H1 (cell line): ENCODE measurements around the gene CAVIN4. TPM values are rescaled to one million over a fixed set of nuclear protein-coding genes. Genes with fewer than 3 reads are reported as not detected.

ENCODE experiments used
- CTCF ChIA-PET: fragments of 300-600 bp; sonication (Branson Sonifier 250); formaldehyde crosslinking; loops from one replicate; lab custom pipeline; 2021; ENCODE audit not compliant: partially characterized antibody; lab: Charles Lee
- POLR2A ChIA-PET: fragments of 300-600 bp; sonication (Branson Sonifier 250); formaldehyde crosslinking; loops from one replicate; lab custom pipeline; 2021; ENCODE audit warnings: inconsistent platforms; ENCODE audit not compliant: partially characterized antibody; lab: Charles Lee
- DNase-seq, 2 experiments: peaks; one replicate each; pipeline versions ENCODE4 v3.0.0 to v3.0.0-alpha.2; 2010 to 2022; ENCODE audit warnings: low spot score in 2 of 2, low read depth in 1 of 2, mixed read lengths in 1 of 2
- FAIRE-seq: peaks from 2 replicates; lab custom pipeline; 2011; peaks lifted over from hg19 to GRCh38; lab: Jason Lieb, UNC
- H2AFZ ChIP-seq: 2 replicates; pipeline ENCODE4 v1.8.1; 2012; ENCODE audit warnings: low read length, inconsistent platforms
- H2AK5ac ChIP-seq: 2 replicates; pipeline ENCODE4 v1.6.1; 2013; ENCODE audit warnings: low read depth, low read length
- H2BK120ac ChIP-seq: replicated peaks from 2 replicates; pipeline ENCODE3; 2013; ENCODE audit warnings: low read depth, low read length, inconsistent platforms
- H2BK12ac ChIP-seq: 2 replicates; pipeline ENCODE4 v1.6.1; 2013; ENCODE audit warnings: low read depth, low read length
- H2BK15ac ChIP-seq: 2 replicates; pipeline ENCODE4 v1.6.1; 2013; ENCODE audit warnings: low read length
- H2BK20ac ChIP-seq: 2 replicates; pipeline ENCODE4 v1.6.1; 2013; ENCODE audit warnings: low read length
- H2BK5ac ChIP-seq: 2 replicates; pipeline ENCODE4 v1.6.1; 2013; ENCODE audit warnings: low read depth, low read length
- H3K14ac ChIP-seq: 2 replicates; pipeline ENCODE4 v1.6.1; 2013; ENCODE audit warnings: inconsistent platforms; ENCODE audit not compliant: insufficient read length
- H3K18ac ChIP-seq: 2 replicates; pipeline ENCODE4 v1.6.1; 2013; ENCODE audit warnings: low read length; ENCODE audit errors: extremely low read depth
- H3K23ac ChIP-seq: 2 replicates; pipeline ENCODE4 v1.6.1; 2013; ENCODE audit warnings: inconsistent platforms; ENCODE audit not compliant: insufficient read length
- H3K23me2 ChIP-seq: 2 replicates; pipeline ENCODE4 v1.6.1; 2013; ENCODE audit warnings: low read depth, low read length
- H3K27ac ChIP-seq: 2 replicates; pipeline ENCODE4 v1.6.1; 2011; ENCODE audit warnings: low read depth, low read length, inconsistent platforms
- H3K27me3 ChIP-seq, 4 experiments: replicated peaks in 1 of 4; 1 replicate in 1 of 4; 2 replicates in 3 of 4; pipeline versions ENCODE4 v1.6.1 to v1.8.1; 2011 to 2013; ENCODE audit warnings: low read length in 3 of 4, mild to moderate bottlenecking in 3 of 4, inconsistent platforms in 2 of 4, mixed read lengths in 2 of 4, moderate library complexity in 1 of 4; ENCODE audit not compliant: control insufficient read depth in 3 of 4, insufficient read depth in 3 of 4; ENCODE audit errors: extremely low read depth in 1 of 4
- H3K36me3 ChIP-seq, 4 experiments: 2 replicates each; pipeline versions ENCODE4 v1.6.1 to v1.8.1; 2011 to 2013; ENCODE audit warnings: mild to moderate bottlenecking in 4 of 4, low read length in 3 of 4, moderate library complexity in 2 of 4, control low read depth in 1 of 4, inconsistent platforms in 1 of 4; ENCODE audit not compliant: insufficient read depth in 4 of 4, control insufficient read depth in 2 of 4
- H3K4ac ChIP-seq: replicated peaks from 2 replicates; pipeline ENCODE3; 2013; ENCODE audit warnings: low read length, low read depth, mixed read lengths, inconsistent platforms; ENCODE audit not compliant: insufficient read length
- H3K4me1 ChIP-seq, 4 experiments: replicated peaks in 1 of 4; 1 replicate in 1 of 4; 2 replicates in 3 of 4; pipeline versions ENCODE4 v1.6.1 to v1.8.1; 2011 to 2013; ENCODE audit warnings: low read length in 3 of 4, inconsistent platforms in 2 of 4, mixed read lengths in 1 of 4; ENCODE audit not compliant: insufficient read depth in 4 of 4, control insufficient read depth in 3 of 4
- H3K4me2 ChIP-seq, 2 experiments: 2 replicates each; pipeline versions ENCODE4 v1.6.1 to v1.8.1; 2011 to 2013; ENCODE audit warnings: low read depth in 2 of 2, low read length in 2 of 2, control low read depth in 1 of 2, inconsistent platforms in 1 of 2, mild to moderate bottlenecking in 1 of 2; ENCODE audit not compliant: insufficient read depth in 1 of 2
- H3K4me3 ChIP-seq, 4 experiments: fragments of 200-600, 300-600 bp in 1 of 4; sonication (generic), shearing (Covaris generic), sonication (Bioruptor Twin) in 1 of 4; 2 replicates each; pipeline versions ENCODE4 v1.5.1 to v1.8.1; 2011 to 2016; ENCODE audit warnings: low read length in 4 of 4, low read depth in 3 of 4, control low read depth in 2 of 4, inconsistent platforms in 2 of 4, mild to moderate bottlenecking in 2 of 4, mixed read lengths in 1 of 4, moderate library complexity in 1 of 4; ENCODE audit not compliant: insufficient read depth in 2 of 4; ENCODE audit errors: extremely low read depth in 1 of 4
- H3K56ac ChIP-seq: replicated peaks from 2 replicates; pipeline ENCODE3; 2013; ENCODE audit warnings: low read depth, mild to moderate bottlenecking, mixed read lengths, low read length, inconsistent platforms; ENCODE audit not compliant: insufficient read length
- H3K79me1 ChIP-seq: 2 replicates; pipeline ENCODE4 v1.6.1; 2013; ENCODE audit warnings: low read depth, low read length, control low read depth
- H3K79me2 ChIP-seq, 2 experiments: 2 replicates each; pipeline versions ENCODE4 v1.6.1 to v1.8.1; 2012 to 2013; ENCODE audit warnings: low read length in 2 of 2, mild to moderate bottlenecking in 2 of 2, inconsistent platforms in 1 of 2; ENCODE audit not compliant: insufficient read depth in 2 of 2, control insufficient read depth in 1 of 2
- H3K9ac ChIP-seq, 4 experiments: replicated peaks in 1 of 4; 1 replicate in 1 of 4; 2 replicates in 3 of 4; pipeline versions ENCODE4 v1.6.1 to v1.8.1; 2011 to 2013; ENCODE audit warnings: low read depth in 3 of 4, low read length in 3 of 4, control low read depth in 2 of 4, mild to moderate bottlenecking in 2 of 4, moderate library complexity in 2 of 4, inconsistent platforms in 1 of 4; ENCODE audit errors: extremely low read depth in 1 of 4
- H3K9me3 ChIP-seq, 2 experiments: 2 replicates each; pipeline versions ENCODE4 v1.6.1 to v1.8.1; 2012 to 2013; ENCODE audit warnings: mild to moderate bottlenecking in 2 of 2, moderate library complexity in 2 of 2, control low read depth in 1 of 2, inconsistent platforms in 1 of 2, low read depth in 1 of 2, low read length in 1 of 2, mixed read lengths in 1 of 2; ENCODE audit not compliant: insufficient read depth in 2 of 2
- H4K20me1 ChIP-seq, 2 experiments: replicated peaks in 1 of 2; 2 replicates each; pipeline versions ENCODE3 to v1.8.1; 2011 to 2013; ENCODE audit warnings: inconsistent platforms in 2 of 2, low read length in 2 of 2, mild to moderate bottlenecking in 1 of 2; ENCODE audit not compliant: insufficient read depth in 2 of 2, control insufficient read depth in 1 of 2
- H4K5ac ChIP-seq: 2 replicates; pipeline ENCODE4 v1.6.1; 2013; ENCODE audit warnings: low read length, low read depth, mixed read lengths, inconsistent platforms; ENCODE audit not compliant: insufficient read length
- H4K8ac ChIP-seq: 2 replicates; pipeline ENCODE4 v1.8.0; 2013; ENCODE audit warnings: mild to moderate bottlenecking, moderate library complexity, low read length, inconsistent platforms; ENCODE audit not compliant: insufficient read depth; ENCODE audit errors: extremely low read depth
- H4K91ac ChIP-seq: replicated peaks from 2 replicates; pipeline ENCODE3; 2013; ENCODE audit warnings: low read length, mixed read lengths, inconsistent platforms; ENCODE audit not compliant: insufficient read length
- BACH1 ChIP-seq: IDR thresholded peaks from 2 replicates; pipeline ENCODE4 v1.6.1; 2012; ENCODE audit warnings: low read length, improper control_type of control experiment
- CHD1 ChIP-seq: IDR thresholded peaks from 2 replicates; pipeline ENCODE4 v1.6.1; 2012; ENCODE audit warnings: low read depth, low read length, improper control_type of control experiment
- EGR1 ChIP-seq: IDR thresholded peaks from 2 replicates; pipeline ENCODE4 v1.6.1; 2011; ENCODE audit warnings: low read depth, low read length, borderline replicate concordance
- JUN ChIP-seq: IDR thresholded peaks from 2 replicates; pipeline ENCODE4 v1.6.1; 2011; ENCODE audit warnings: low read depth, mild to moderate bottlenecking, improper control_type of control experiment, low read length
- POU5F1 ChIP-seq: IDR thresholded peaks from 2 replicates; pipeline ENCODE4 v1.6.1; 2011; ENCODE audit warnings: low read depth, mild to moderate bottlenecking, low read length, moderate library complexity
- RXRA ChIP-seq: IDR thresholded peaks from 2 replicates; pipeline ENCODE4 v1.6.1; 2011; ENCODE audit warnings: low read depth, mild to moderate bottlenecking, low read length, moderate library complexity; ENCODE audit not compliant: insufficient read depth
- SP1 ChIP-seq: IDR thresholded peaks from 2 replicates; pipeline ENCODE4 v1.6.1; 2011; ENCODE audit warnings: low read depth, low read length
- ZNF274 ChIP-seq: IDR thresholded peaks from 2 replicates; pipeline ENCODE4 v1.7.0; 2012; ENCODE audit warnings: low read length, borderline replicate concordance; ENCODE audit errors: extremely low read depth
- whole genome bisulfite sequencing, 2 experiments: shearing (Covaris generic) in 1 of 2; methylation state at CpG; one replicate each; pipeline versions ENCODE4 v1.1.6 to v1.1.7; 2013 to 2015; ENCODE audit warnings: low lambda C conversion rate in 2 of 2, mixed read lengths in 2 of 2, inconsistent platforms in 1 of 2, low coverage in 1 of 2, missing lambda C conversion rate in 1 of 2; ENCODE audit not compliant: insufficient replicate concordance in 2 of 2, insufficient coverage in 1 of 2, insufficient read length in 1 of 2; ENCODE audit errors: extremely low coverage in 1 of 2, missing lambda C conversion rate in 1 of 2; 5-methylcytosine and 5-hydroxymethylcytosine counted together
- polyA plus RNA-seq, 7 experiments: library from polyadenylated mRNA; depleted of rRNA in 3 of 7; stranded (reverse) in 5 of 7; unstranded in 2 of 7; fragments of >200 nt in 5 of 7; fragments of 200-250 nt in 2 of 7; gene quantifications; 1 replicate in 5 of 7; 2 replicates in 1 of 7; 4 replicates in 1 of 7; pipeline versions ENCODE4 v1.2.1 to v1.2.3, GENCODE V29; 2011 to 2013; ENCODE audit warnings: missing spikeins in 2 of 7, mixed read lengths in 2 of 7
- total RNA-seq: library from RNA; stranded (reverse); fragmentation: NEBNext Ultra II Directional; extraction: Animal tissue kit (Norgen Biotek cat#: 25700); gene quantifications from 2 replicates; pipeline ENCODE4 v1.2.1, GENCODE V29; 2021
- TF ChIP-seq, protein P1 (sequence below): IDR thresholded peaks from 2 replicates; pipeline ENCODE4 v1.6.1; 2012; ENCODE audit warnings: inconsistent platforms

The CAVIN4 gene
- total and polyA plus RNA-seq, 2 of the 8 experiments (the other 6 are each of a cell fraction or from before 2014, with no cell fraction given), result 2.3 to 9.1 TPM

DNA sequence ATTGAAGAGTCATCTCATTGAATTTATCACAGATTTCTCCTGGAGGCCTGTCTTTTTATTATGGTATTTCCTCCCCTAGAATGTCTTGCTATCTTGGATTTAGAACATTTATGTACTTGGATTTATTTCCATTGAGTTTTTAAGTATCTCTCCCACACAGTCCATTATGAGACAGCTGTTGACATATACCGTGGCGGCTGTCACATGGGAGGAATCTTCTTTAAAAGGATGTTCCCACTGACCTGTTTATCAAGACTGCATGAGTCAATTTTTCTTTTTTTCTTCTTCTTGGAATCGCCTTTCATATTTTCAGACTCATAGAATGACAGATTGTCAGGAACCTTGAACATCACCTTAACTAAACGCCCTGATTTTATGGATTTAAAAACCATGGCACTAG, 2.9 kb upstream of the CAVIN4 start:
- FAIRE-seq, result no peak
- H3K23me2 ChIP-seq, result no peaks in the 10 kb centered on the region
- H4K8ac ChIP-seq, result no peak overlapping the region
- H2BK12ac ChIP-seq, result no peak overlapping the region
- 84% methylated on average over 4 of the region's 4 CpGs; no CpG with 5 or more reads in 1 of the 2 experiments for WGBS, 2 experiments
- H3K36me3 ChIP-seq, result peaks cover 0 to 64% (median 22%) of the 10 kb centered on the region in 4 experiments; a peak in 6 of 8 replicates
- ChIA-PET CTCF (no interaction called here), POLR2A (interaction anchor here (0.9 kb wide), 1 partner anchor 8 kb away, joined by 3 read pairs; no protein-coding TSS in a partner anchor)
- no peak overlapping the region for H2BK5ac ChIP-seq
- no peak overlapping the region for H2BK15ac ChIP-seq
- H4K20me1 ChIP-seq, result peaks cover 1 to 2% of the 10 kb centered on the region in 2 experiments
- no peak overlapping the region for H3K4ac ChIP-seq
- H3K4me2 ChIP-seq, result no peak overlapping the region
- no peak overlapping the region for H3K56ac ChIP-seq
- H4K91ac ChIP-seq, result no peak overlapping the region
- no peak overlapping the region for H3K27ac ChIP-seq
- TF ChIP-seq POU5F1 (no peak), RXRA (no peak), CHD1 (no peak), ZNF274 (no peak), EGR1 (no peak), BACH1 (no peak), SP1 (no peak), JUN (no peak)
- TF ChIP-seq, protein P1, sequence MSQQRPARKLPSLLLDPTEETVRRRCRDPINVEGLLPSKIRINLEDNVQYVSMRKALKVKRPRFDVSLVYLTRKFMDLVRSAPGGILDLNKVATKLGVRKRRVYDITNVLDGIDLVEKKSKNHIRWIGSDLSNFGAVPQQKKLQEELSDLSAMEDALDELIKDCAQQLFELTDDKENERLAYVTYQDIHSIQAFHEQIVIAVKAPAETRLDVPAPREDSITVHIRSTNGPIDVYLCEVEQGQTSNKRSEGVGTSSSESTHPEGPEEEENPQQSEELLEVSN, result no peak
- H3K79me1 ChIP-seq, result no peaks in the 10 kb centered on the region
- H2BK120ac ChIP-seq, result no peak overlapping the region
- H3K18ac ChIP-seq, result no peak overlapping the region
- no peak for DNase-seq
- H3K9me3 ChIP-seq, result no peaks in the 10 kb centered on the region
- H3K79me2 ChIP-seq, result no peaks in the 10 kb centered on the region
- H3K27me3 ChIP-seq, result no peaks in the 10 kb centered on the region
- no peak overlapping the region for H3K14ac ChIP-seq
- no peak overlapping the region for H3K9ac ChIP-seq
- no peak overlapping the region for H3K4me3 ChIP-seq
- H2AK5ac ChIP-seq, result no peak overlapping the region
- H2BK20ac ChIP-seq, result no peak overlapping the region
- no peak overlapping the region for H2AFZ ChIP-seq
- no peaks in the 10 kb centered on the region for H3K4me1 ChIP-seq
- H3K23ac ChIP-seq, result no peak overlapping the region
- H4K5ac ChIP-seq, result no peak overlapping the region
